Measurements from ENCODE around the gene ACOT9.

GRCh38 chrX:23749129-23749528 lies 6.1 kb upstream of the ACOT9 start:
- no peak for TF ChIP-seq CTCF (IDR thresholded peaks at IDR 0.05)
- TF ChIP-seq POLR2AphosphoS5 (IDR thresholded peaks at IDR 0.05): no peak
